HepG2 (cell line): ENCODE measurements around the gene EID3. TPM values are rescaled to one million over a fixed set of nuclear protein-coding genes. Genes with fewer than 3 reads are reported as not detected.
A peak's percentile ranks its signal among the peaks of the same experiment; 100 is the strongest.

Experiments
- ATAC-seq: fragments of 200-7000 bp; cut with Tn5 transposase; 3 replicates; pipeline ENCODE4 v1.9.1; 2020; ENCODE audit warnings: mild to moderate bottlenecking, moderate library complexity
- BruUV-seq: library from RNA; stranded (reverse); fragments of 400-500 nt; replicated peaks from 2 replicates; lab custom pipeline; 2021; lab: Mats Ljungman, UMichigan
- CTCF ChIA-PET: fragments of 300-600 bp; formaldehyde crosslinking; extraction: SDS; loops from one replicate; lab custom pipeline; 2021; ENCODE audit warnings: low total read pairs, inconsistent platforms, low intra/inter-chr PET ratio; lab: Yijun Ruan, JAX
- POLR2A ChIA-PET: fragments of 350-600 bp; sonication (Branson Sonifier 250); formaldehyde crosslinking; loops from one replicate; lab custom pipeline; 2020; ENCODE audit warnings: antibody characterized with exemption, inconsistent platforms; lab: Yijun Ruan, JAX
- DNase-seq: peaks from one replicate; pipeline ENCODE4 v3.0.0-alpha.2; 2015; ENCODE audit warnings: low spot score
- FAIRE-seq: peaks from 3 replicates; lab custom pipeline; 2011; peaks lifted over from hg19 to GRCh38; lab: Jason Lieb, UNC
- H2AFZ ChIP-seq: one replicate; pipeline ENCODE4 v1.6.1; 2011; ENCODE audit warnings: low read length, inconsistent platforms
- H3K27ac ChIP-seq: fragments of 300-600 bp; 3 replicates; pipeline ENCODE4 v1.8.0; 2011; ENCODE audit warnings: mixed run types, mild to moderate bottlenecking, mixed read lengths, low read length, inconsistent platforms; ENCODE audit not compliant: insufficient read depth; ENCODE audit errors: extremely low read length
- H3K27me3 ChIP-seq, 2 experiments: fragments of 200-600 bp in 1 of 2; 2 replicates in 1 of 2; 3 replicates in 1 of 2; pipeline versions ENCODE4 v1.6.0 to v1.8.0; 2011; ENCODE audit warnings: low read length in 2 of 2, mild to moderate bottlenecking in 2 of 2, moderate library complexity in 2 of 2, inconsistent platforms in 1 of 2; ENCODE audit not compliant: insufficient read depth in 2 of 2, control insufficient read depth in 1 of 2
- H3K36me3 ChIP-seq, 2 experiments: fragments of 200-600 bp in 1 of 2; replicated peaks in 1 of 2; 2 replicates in 1 of 2; 3 replicates in 1 of 2; pipeline versions ENCODE4 v1.5.1 to v1.8.0; 2011; ENCODE audit warnings: low read length in 2 of 2, inconsistent platforms in 1 of 2; ENCODE audit not compliant: insufficient read depth in 2 of 2, control insufficient read depth in 1 of 2
- H3K4me1 ChIP-seq: 2 replicates; pipeline ENCODE4 v1.5.1; 2012; ENCODE audit warnings: low read length, inconsistent platforms; ENCODE audit not compliant: insufficient read depth
- H3K4me2 ChIP-seq: 2 replicates; pipeline ENCODE4 v1.6.0; 2011; ENCODE audit warnings: low read depth, low read length, inconsistent platforms
- H3K4me3 ChIP-seq, 3 experiments: fragments of 200-600 bp in 1 of 3; sonication (generic), shearing (Covaris generic) in 1 of 3; replicated peaks in 1 of 3; 2 replicates each; pipeline ENCODE4 v1.5.1; 2011 to 2016; ENCODE audit warnings: low read length in 3 of 3, inconsistent platforms in 2 of 3, low read depth in 2 of 3, mild to moderate bottlenecking in 2 of 3, control low read depth in 1 of 3, mixed read lengths in 1 of 3; ENCODE audit not compliant: insufficient read depth in 1 of 3
- H3K79me2 ChIP-seq: one replicate; pipeline ENCODE4 v1.6.1; 2011; ENCODE audit warnings: low read length, inconsistent platforms; ENCODE audit not compliant: insufficient read depth
- H3K9ac ChIP-seq: 2 replicates; pipeline ENCODE4 v1.6.0; 2011; ENCODE audit warnings: mild to moderate bottlenecking, low read depth, low read length, inconsistent platforms; ENCODE audit not compliant: insufficient read depth
- H3K9me3 ChIP-seq: 2 replicates; pipeline ENCODE4 v1.5.1; 2012; ENCODE audit warnings: mild to moderate bottlenecking, low read length
- H4K20me1 ChIP-seq: 2 replicates; pipeline ENCODE4 v1.6.0; 2011; ENCODE audit warnings: inconsistent platforms, mild to moderate bottlenecking, low read length, moderate library complexity; ENCODE audit not compliant: insufficient read depth
- CEBPB ChIP-seq: IDR thresholded peaks from 2 replicates; pipeline ENCODE4 v1.6.1; 2011; ENCODE audit warnings: low read depth, low read length, improper control_type of control experiment, borderline replicate concordance
- ERF ChIP-seq: IDR thresholded peaks from 2 replicates; pipeline ENCODE4 v1.6.1; 2018; ENCODE audit warnings: missing biosample characterization, missing genetic modification reagents
- MEIS1 ChIP-seq: sonication (generic); formaldehyde crosslinking; IDR thresholded peaks from 2 replicates; pipeline ENCODE4 v1.9.0; 2021; ENCODE audit warnings: mild to moderate bottlenecking, missing genetic modification reagents, moderate library complexity, borderline replicate concordance
- MXI1 ChIP-seq: IDR thresholded peaks from 3 replicates; pipeline ENCODE4 v1.6.1; 2012; ENCODE audit warnings: low read depth, low read length, inconsistent platforms, borderline replicate concordance
- SAP130 ChIP-seq: IDR thresholded peaks from 2 replicates; pipeline ENCODE4 v1.6.1; 2016; ENCODE audit warnings: low read depth
- WGBS: methylation state at CpG from one replicate; pipeline ENCODE4 v1.1.6; 2017; ENCODE audit warnings: low lambda C conversion rate; 5-methylcytosine and 5-hydroxymethylcytosine counted together
- in situ Hi-C: cut with HindIII; loops from 2 replicates; pipeline ENCODE4 v1.10.0; 2017; ENCODE audit warnings: low pct_unique_long_range_greater_than_20kb; ENCODE audit not compliant: extremely low pct_ligation_motif_present
- intact Hi-C: fragments of 100-400 bp; cut with micrococcal nuclease; formaldehyde crosslinking; loops from one replicate; pipeline ENCODE4 v1.10.0; 2022; ENCODE audit not compliant: unreplicated experiment
- polyA plus RNA-seq, 8 experiments: library from polyadenylated mRNA; depleted of rRNA in 3 of 8; stranded (reverse) in 7 of 8; unstranded in 1 of 8; fragments of >200 nt; fragmentation: Illumina TruSeq in 4 of 8; extraction: Trizol in 4 of 8; gene quantifications; 2 replicates each; pipeline versions ENCODE4 v1.2.1 to v1.2.3, GENCODE V29; 2011 to 2016; ENCODE audit warnings: low read depth in 4 of 8, missing spikeins in 1 of 8, mixed read lengths in 1 of 8; ENCODE audit not compliant: insufficient read depth in 1 of 8
- total RNA-seq, 5 experiments: library from RNA; depleted of rRNA; stranded (reverse); fragments of >200 nt; fragmentation: Illumina TruSeq; extraction: Trizol; gene quantifications; 2 replicates each; pipeline ENCODE4 v1.2.3, GENCODE V29; 2016; ENCODE audit warnings: low read depth in 1 of 5
- TF ChIP-seq, protein P1 (sequence below): sonication (generic); formaldehyde crosslinking; IDR thresholded peaks from 2 replicates; pipeline ENCODE4 v1.4.0; 2020; ENCODE audit warnings: mild to moderate bottlenecking, missing genetic modification reagents
- TF ChIP-seq, protein P2 (sequence below): IDR thresholded peaks from 2 replicates; pipeline ENCODE4 v1.6.1; 2016; ENCODE audit warnings: missing compliant biosample characterization, missing genetic modification reagents, borderline replicate concordance

Gene EID3
- total and polyA plus RNA-seq, 2 of the 13 experiments (the other 11 are each of a cell fraction or from before 2014, with no cell fraction given): 0.38 to 4.5 TPM

DNA sequence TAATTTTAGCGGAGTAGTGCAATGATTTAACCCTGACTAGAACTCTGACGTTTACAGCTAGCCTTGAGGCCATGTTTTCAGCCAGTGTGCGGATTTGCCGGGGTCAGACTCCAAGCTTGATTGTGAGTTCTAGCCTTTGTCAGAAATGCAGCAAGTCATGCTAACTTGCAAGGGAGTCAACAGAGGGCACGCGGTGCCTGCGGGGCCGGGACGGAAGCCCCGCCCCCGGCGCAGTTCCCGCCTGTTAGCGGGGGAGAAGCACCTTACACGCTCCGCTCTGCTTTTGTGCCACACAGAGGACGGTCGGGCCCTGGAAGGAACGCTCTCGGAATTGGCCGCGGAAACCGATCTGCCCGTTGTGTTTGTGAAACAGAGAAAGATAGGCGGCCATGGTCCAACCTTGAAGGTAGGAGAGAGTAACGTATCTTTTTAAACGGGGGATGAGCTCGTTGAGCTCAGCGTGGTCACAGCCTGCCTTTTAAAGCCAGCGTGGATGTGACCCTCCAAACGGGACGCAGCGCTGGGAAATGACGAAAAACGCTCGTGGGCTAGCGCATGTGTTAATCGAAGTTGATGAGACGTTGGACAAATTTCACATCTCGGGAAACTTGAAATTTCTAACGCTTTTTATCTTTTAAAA is 14.8 kb upstream of the EID3 start (continued):
- TF ChIP-seq, protein P1, sequence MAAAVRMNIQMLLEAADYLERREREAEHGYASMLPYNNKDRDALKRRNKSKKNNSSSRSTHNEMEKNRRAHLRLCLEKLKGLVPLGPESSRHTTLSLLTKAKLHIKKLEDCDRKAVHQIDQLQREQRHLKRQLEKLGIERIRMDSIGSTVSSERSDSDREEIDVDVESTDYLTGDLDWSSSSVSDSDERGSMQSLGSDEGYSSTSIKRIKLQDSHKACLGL (CRISPR knock-in tag): peak; percentile 78; the same call in 1 of the 2 replicates
- TF ChIP-seq ERF (CRISPR knock-in tag): peak; percentile 92
- TF ChIP-seq SAP130 (CRISPR knock-in tag): peak; percentile 99
- TF ChIP-seq MEIS1 (CRISPR knock-in tag): no peak
- TF ChIP-seq, protein P2, sequence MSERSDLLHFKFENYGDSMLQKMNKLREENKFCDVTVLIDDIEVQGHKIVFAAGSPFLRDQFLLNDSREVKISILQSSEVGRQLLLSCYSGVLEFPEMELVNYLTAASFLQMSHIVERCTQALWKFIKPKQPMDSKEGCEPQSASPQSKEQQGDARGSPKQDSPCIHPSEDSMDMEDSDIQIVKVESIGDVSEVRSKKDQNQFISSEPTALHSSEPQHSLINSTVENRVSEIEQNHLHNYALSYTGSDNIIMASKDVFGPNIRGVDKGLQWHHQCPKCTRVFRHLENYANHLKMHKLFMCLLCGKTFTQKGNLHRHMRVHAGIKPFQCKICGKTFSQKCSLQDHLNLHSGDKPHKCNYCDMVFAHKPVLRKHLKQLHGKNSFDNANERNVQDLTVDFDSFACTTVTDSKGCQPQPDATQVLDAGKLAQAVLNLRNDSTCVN (CRISPR knock-in tag): peak; percentile 76; the same call in 1 of the 2 replicates

DNA sequence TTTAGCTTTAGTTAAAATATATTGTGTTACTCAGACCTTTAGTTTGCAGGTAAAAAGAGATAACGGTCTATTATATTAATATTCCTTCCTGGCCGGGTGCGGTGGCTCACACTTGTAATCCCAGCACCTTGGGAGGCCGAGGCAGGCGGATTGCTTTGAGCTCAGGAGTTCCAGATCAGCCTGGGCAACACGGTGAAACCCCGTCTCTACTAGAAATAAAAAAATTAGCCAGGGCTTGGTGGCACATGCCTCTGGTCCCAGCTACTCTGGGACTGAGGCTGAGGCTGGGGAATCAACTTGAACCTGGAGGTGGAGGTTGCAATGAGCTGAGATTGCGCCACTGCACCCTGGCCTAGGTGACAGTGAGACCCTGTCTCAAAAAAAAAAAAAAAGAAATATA is 13.2 kb upstream of the EID3 start:
- no TSS peak for BruUV-seq
- no peak overlapping the region for H3K27ac ChIP-seq
- H2AFZ ChIP-seq: no peak overlapping the region
- no peak overlapping the region for H3K9ac ChIP-seq
- H3K36me3 ChIP-seq: peaks cover 0 to 25% of the 10 kb centered on the region in 2 experiments
- POLR2A ChIA-PET: no interaction called here
- H3K4me3 ChIP-seq: 0 out of 6 replicates have a peak overlapping the region, but pooled peaks of 1 of the 3 experiments have one; percentile 91
- WGBS: 83% methylated on average over 8 of the region's 8 CpGs
- ATAC-seq: no peak
- no peaks in the 10 kb centered on the region for H3K9me3 ChIP-seq
- H4K20me1 ChIP-seq: peaks cover 51% of the 10 kb centered on the region
- intact Hi-C loops (no loop called here), in situ Hi-C loops (no loop called here)
- no peak for DNase-seq
- H3K4me2 ChIP-seq: peak overlapping the region; percentile 100
- TF ChIP-seq CEBPB (peak; percentile 39; the same call in 1 of the 2 replicates), MXI1 (no peak)
- H3K79me2 ChIP-seq: peaks cover 77% of the 10 kb centered on the region
- H3K4me1 ChIP-seq: peaks cover 52% of the 10 kb centered on the region
- FAIRE-seq: no peak
- no peaks in the 10 kb centered on the region; a peak in 1 of 5 replicates for H3K27me3 ChIP-seq
- CTCF ChIA-PET: no interaction called here
